MM.1S (cell line): ENCODE data around the gene NHLH2.

Source experiments
- EZH2 ChIP-seq: fragments of 300-600 bp; sonication (generic); optimal IDR thresholded peaks from 2 replicates; pipeline ENCODE3; 2017; ENCODE audit warnings: low read depth, mild to moderate bottlenecking, antibody characterized with exemption, low read length, mixed read lengths
- TF ChIP-seq, protein P1 (sequence below): fragments of 300-600 bp; sonication (generic); IDR thresholded peaks from 2 replicates; pipeline ENCODE4 v1.5.1; 2016; ENCODE audit warnings: antibody characterized with exemption, low read length, mixed read lengths

- TF ChIP-seq, protein P1, sequence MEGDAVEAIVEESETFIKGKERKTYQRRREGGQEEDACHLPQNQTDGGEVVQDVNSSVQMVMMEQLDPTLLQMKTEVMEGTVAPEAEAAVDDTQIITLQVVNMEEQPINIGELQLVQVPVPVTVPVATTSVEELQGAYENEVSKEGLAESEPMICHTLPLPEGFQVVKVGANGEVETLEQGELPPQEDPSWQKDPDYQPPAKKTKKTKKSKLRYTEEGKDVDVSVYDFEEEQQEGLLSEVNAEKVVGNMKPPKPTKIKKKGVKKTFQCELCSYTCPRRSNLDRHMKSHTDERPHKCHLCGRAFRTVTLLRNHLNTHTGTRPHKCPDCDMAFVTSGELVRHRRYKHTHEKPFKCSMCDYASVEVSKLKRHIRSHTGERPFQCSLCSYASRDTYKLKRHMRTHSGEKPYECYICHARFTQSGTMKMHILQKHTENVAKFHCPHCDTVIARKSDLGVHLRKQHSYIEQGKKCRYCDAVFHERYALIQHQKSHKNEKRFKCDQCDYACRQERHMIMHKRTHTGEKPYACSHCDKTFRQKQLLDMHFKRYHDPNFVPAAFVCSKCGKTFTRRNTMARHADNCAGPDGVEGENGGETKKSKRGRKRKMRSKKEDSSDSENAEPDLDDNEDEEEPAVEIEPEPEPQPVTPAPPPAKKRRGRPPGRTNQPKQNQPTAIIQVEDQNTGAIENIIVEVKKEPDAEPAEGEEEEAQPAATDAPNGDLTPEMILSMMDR: no peak
- no peak for TF ChIP-seq EZH2
Measured at GRCh38 chr1:115862403-115862802, 21.5 kb upstream of the NHLH2 start.
